PC-3 (cell line): ENCODE results near the gene XYLT2.

Source experiments
- CTCF ChIP-seq: fragments of 300-600 bp; sonication (generic); conservative IDR thresholded peaks from 2 replicates; pipeline ENCODE4 v1.5.1; 2017; ENCODE audit warnings: antibody characterized with exemption, low read depth, mild to moderate bottlenecking, low read length
- EZH2phosphoT487 ChIP-seq: fragments of 300-600 bp; sonication (generic); IDR thresholded peaks from 2 replicates; pipeline ENCODE4 v1.6.1; 2018; ENCODE audit warnings: mild to moderate bottlenecking, antibody characterized with exemption, low read length, borderline replicate concordance

DNA sequence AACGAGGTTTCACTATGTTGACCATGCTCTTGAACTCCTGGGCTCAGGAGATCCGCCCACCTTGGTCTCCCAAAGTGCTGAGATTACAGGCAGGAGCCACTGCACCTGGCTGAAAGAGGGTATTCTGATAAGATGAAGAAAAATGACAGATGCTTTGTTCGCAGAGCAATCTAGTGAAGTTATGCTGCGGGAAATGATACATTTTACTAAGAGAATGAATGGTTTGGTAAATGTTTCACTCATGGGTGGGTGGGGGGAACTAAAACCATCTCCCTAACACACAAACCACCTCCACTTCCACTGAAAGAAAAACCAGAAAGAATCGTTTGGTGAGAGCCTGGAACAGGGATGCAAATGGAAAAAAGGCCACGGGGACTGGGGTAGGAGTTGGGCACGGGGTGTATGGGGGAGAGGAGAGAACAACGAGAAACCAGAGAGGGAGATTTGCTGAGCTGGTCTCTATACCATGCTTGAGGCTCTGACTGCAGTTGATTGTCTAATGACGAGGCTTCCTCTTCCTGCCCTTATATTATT is 19.0 kb upstream of the XYLT2 start:
- TF ChIP-seq EZH2phosphoT487 (no peak), CTCF (no peak)
